Gastrocnemius medialis (tissue), 4 donors: ENCODE measurements around the gene EEF2KMT.
"Not testable (repeated sequence)": the region's sequence is repeated elsewhere in the genome, so short reads cannot be mapped to it uniquely, and the experiment has no call there.

Source experiments
- CTCF ChIP-seq, 5 experiments: fragments of 450-650 bp in 3 of 5; fragments of 200-600 bp in 2 of 5; sonication (generic) in 2 of 5; IDR thresholded peaks in 4 of 5; conservative IDR thresholded peaks in 1 of 5; 1 replicate in 4 of 5; 2 replicates in 1 of 5; pipeline ENCODE4 v1.5.1; 2016 to 2019; ENCODE audit warnings: antibody characterized with exemption in 5 of 5, mild to moderate bottlenecking in 3 of 5, moderate library complexity in 3 of 5
- POLR2A ChIP-seq, 2 donors: fragments of 450-650 bp; IDR thresholded peaks; one replicate each; pipeline ENCODE4 v1.6.1; 2017; ENCODE audit warnings: antibody characterized with exemption in 2 of 2, mild to moderate bottlenecking in 2 of 2, moderate library complexity in 2 of 2

DNA sequence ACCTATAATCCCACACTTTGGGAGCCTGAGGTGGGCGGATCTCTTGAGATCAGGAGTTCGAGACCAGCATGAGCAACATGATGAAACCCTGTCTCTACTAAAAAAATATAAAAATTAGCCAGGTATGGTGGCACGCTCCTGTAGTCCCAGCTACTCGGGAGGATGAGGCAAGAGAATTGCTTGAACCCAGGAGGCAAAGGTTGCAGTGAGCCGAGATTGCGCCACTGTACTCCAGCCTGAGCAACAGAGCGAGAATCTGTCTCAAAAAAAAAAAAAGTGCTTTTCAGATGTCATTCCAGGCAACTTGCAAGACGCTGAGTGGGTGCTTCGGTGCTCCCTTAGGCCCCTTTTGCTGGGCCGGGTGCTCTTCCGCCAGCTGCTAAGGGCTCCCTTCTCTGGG is 53.0 kb downstream of the EEF2KMT start:
- TF ChIP-seq CTCF (IDR thresholded peaks at IDR 0.05 in 4 of 5, conservative IDR thresholded peaks at IDR 0.05 in 1 of 5); POLR2A (IDR thresholded peaks at IDR 0.05): not testable (repeated sequence)
